SK-N-SH treated with all-trans-retinoic acid at 6 μM for 48 hours (cell line): ENCODE measurements around the gene PNMT.

Source experiments
- ARNTL ChIP-seq: fragments of 450-650 bp; formaldehyde crosslinking; IDR thresholded peaks from 2 replicates; pipeline ENCODE4 v1.5.0; 2020; ENCODE audit warnings: low read depth, mild to moderate bottlenecking, moderate library complexity, borderline replicate concordance
- OSR1 ChIP-seq: fragments of 250-450 bp; sonication (Bioruptor Pico); IDR thresholded peaks from 2 replicates; pipeline ENCODE4 v1.8.0; 2022; ENCODE audit warnings: moderate library complexity, mild to moderate bottlenecking, inconsistent platforms
- PPARA ChIP-seq: fragments of 250-450 bp; sonication (Bioruptor Pico); IDR thresholded peaks from 2 replicates; pipeline ENCODE4 v1.5.0; 2020; ENCODE audit warnings: mild to moderate bottlenecking, borderline replicate concordance
- RARB ChIP-seq: fragments of 250-450 bp; sonication (Bioruptor Pico); IDR thresholded peaks from 2 replicates; pipeline ENCODE4 v1.8.0; 2021; ENCODE audit warnings: mild to moderate bottlenecking, moderate library complexity
- SNAI2 ChIP-seq: fragments of 250-450 bp; sonication (Bioruptor Pico); IDR thresholded peaks from 2 replicates; pipeline ENCODE4 v1.5.0; 2020; ENCODE audit warnings: mild to moderate bottlenecking, moderate library complexity
- ZC3H10 ChIP-seq: fragments of 250-450 bp; sonication (Bioruptor Pico); IDR thresholded peaks from 2 replicates; pipeline ENCODE4 v1.5.1; 2021; ENCODE audit warnings: mild to moderate bottlenecking, moderate library complexity
- ZFP30 ChIP-seq: fragments of 450-650 bp; formaldehyde crosslinking; IDR thresholded peaks from 2 replicates; pipeline ENCODE4 v1.5.0; 2022; ENCODE audit warnings: mild to moderate bottlenecking, moderate library complexity
- ZNF565 ChIP-seq: fragments of 450-650 bp; formaldehyde crosslinking; conservative IDR thresholded peaks from 2 replicates; pipeline ENCODE4 v1.5.0; 2020; ENCODE audit warnings: low read depth, mild to moderate bottlenecking, moderate library complexity
- TF ChIP-seq, protein P1 (sequence below): fragments of 250-450 bp; sonication (Bioruptor Pico); IDR thresholded peaks from 2 replicates; pipeline ENCODE4 v1.5.1; 2020; ENCODE audit warnings: low read depth, mild to moderate bottlenecking, moderate library complexity
- TF ChIP-seq, protein P2 (sequence below): fragments of 250-450 bp; sonication (Bioruptor Pico); IDR thresholded peaks from 2 replicates; pipeline ENCODE4 v1.8.0; 2020; ENCODE audit warnings: mild to moderate bottlenecking, moderate library complexity, borderline replicate concordance
- TF ChIP-seq, protein P3 (sequence below): fragments of 250-450 bp; sonication (Bioruptor Pico); IDR thresholded peaks from 2 replicates; pipeline ENCODE4 v1.5.0; 2020; ENCODE audit warnings: mild to moderate bottlenecking, moderate library complexity

DNA sequence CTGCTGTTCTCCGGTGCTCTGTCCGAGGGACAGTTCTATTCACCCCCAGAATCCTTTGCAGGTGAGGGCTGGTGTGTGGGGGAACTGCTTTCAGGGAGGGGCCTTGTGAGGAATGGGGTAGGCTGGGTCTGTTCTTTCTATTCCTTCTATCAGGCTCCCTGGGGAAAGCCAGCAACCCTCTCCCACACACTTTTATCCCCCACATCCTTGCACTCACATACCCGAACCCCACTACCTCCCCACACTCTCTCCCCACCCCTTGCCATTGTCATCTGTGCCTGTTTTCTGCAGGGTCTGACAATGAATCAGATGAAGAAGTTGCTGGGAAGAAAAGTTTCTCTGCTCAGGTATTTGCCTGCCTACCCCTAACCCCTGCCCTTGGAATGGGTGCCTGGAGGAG is 9.5 kb upstream of the PNMT start:
- TF ChIP-seq ZFP30 (no peak), ARNTL (CRISPR knock-in tag) (no peak), PPARA (no peak), RARB (no peak), ZC3H10 (CRISPR knock-in tag) (no peak), OSR1 (CRISPR knock-in tag) (no peak), ZNF565 (CRISPR knock-in tag) (no peak), SNAI2 (CRISPR knock-in tag) (no peak)
- TF ChIP-seq, protein P1, sequence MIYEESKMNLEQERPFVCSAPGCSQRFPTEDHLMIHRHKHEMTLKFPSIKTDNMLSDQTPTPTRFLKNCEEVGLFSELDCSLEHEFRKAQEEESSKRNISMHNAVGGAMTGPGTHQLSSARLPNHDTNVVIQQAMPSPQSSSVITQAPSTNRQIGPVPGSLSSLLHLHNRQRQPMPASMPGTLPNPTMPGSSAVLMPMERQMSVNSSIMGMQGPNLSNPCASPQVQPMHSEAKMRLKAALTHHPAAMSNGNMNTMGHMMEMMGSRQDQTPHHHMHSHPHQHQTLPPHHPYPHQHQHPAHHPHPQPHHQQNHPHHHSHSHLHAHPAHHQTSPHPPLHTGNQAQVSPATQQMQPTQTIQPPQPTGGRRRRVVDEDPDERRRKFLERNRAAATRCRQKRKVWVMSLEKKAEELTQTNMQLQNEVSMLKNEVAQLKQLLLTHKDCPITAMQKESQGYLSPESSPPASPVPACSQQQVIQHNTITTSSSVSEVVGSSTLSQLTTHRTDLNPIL (CRISPR knock-in tag): no peak
- TF ChIP-seq, protein P2, sequence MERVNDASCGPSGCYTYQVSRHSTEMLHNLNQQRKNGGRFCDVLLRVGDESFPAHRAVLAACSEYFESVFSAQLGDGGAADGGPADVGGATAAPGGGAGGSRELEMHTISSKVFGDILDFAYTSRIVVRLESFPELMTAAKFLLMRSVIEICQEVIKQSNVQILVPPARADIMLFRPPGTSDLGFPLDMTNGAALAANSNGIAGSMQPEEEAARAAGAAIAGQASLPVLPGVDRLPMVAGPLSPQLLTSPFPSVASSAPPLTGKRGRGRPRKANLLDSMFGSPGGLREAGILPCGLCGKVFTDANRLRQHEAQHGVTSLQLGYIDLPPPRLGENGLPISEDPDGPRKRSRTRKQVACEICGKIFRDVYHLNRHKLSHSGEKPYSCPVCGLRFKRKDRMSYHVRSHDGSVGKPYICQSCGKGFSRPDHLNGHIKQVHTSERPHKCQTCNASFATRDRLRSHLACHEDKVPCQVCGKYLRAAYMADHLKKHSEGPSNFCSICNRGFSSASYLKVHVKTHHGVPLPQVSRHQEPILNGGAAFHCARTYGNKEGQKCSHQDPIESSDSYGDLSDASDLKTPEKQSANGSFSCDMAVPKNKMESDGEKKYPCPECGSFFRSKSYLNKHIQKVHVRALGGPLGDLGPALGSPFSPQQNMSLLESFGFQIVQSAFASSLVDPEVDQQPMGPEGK (CRISPR knock-in tag): no peak
- TF ChIP-seq, protein P3, sequence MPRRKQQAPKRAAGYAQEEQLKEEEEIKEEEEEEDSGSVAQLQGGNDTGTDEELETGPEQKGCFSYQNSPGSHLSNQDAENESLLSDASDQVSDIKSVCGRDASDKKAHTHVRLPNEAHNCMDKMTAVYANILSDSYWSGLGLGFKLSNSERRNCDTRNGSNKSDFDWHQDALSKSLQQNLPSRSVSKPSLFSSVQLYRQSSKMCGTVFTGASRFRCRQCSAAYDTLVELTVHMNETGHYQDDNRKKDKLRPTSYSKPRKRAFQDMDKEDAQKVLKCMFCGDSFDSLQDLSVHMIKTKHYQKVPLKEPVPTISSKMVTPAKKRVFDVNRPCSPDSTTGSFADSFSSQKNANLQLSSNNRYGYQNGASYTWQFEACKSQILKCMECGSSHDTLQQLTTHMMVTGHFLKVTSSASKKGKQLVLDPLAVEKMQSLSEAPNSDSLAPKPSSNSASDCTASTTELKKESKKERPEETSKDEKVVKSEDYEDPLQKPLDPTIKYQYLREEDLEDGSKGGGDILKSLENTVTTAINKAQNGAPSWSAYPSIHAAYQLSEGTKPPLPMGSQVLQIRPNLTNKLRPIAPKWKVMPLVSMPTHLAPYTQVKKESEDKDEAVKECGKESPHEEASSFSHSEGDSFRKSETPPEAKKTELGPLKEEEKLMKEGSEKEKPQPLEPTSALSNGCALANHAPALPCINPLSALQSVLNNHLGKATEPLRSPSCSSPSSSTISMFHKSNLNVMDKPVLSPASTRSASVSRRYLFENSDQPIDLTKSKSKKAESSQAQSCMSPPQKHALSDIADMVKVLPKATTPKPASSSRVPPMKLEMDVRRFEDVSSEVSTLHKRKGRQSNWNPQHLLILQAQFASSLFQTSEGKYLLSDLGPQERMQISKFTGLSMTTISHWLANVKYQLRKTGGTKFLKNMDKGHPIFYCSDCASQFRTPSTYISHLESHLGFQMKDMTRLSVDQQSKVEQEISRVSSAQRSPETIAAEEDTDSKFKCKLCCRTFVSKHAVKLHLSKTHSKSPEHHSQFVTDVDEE (CRISPR knock-in tag): no peak
